HEK293 (cell line): ENCODE measurements around the gene TRAF7.
A peak's percentile ranks its signal among the peaks of the same experiment; 100 is the strongest.

Source experiments
- BCL11B ChIP-seq: fragments of 450-650 bp; formaldehyde crosslinking; IDR thresholded peaks from 2 replicates; pipeline ENCODE4 v1.5.1; 2016; ENCODE audit warnings: low read depth, missing biosample characterization, missing genetic modification characterization
- GLIS2 ChIP-seq: fragments of 450-650 bp; formaldehyde crosslinking; IDR thresholded peaks from 2 replicates; pipeline ENCODE4 v1.5.1; 2016; ENCODE audit warnings: missing biosample characterization, missing genetic modification characterization
- KLF8 ChIP-seq: fragments of 450-650 bp; formaldehyde crosslinking; IDR thresholded peaks from 2 replicates; pipeline ENCODE4 v1.5.1; 2016; ENCODE audit warnings: missing biosample characterization, missing genetic modification characterization
- MEIS1 ChIP-seq: sonication (generic); formaldehyde crosslinking; IDR thresholded peaks from 2 replicates; pipeline ENCODE4 v1.8.1; 2022; ENCODE audit warnings: missing genetic modification reagents, mild to moderate bottlenecking, borderline replicate concordance
- PRDM1 ChIP-seq: fragments of 450-650 bp; formaldehyde crosslinking; IDR thresholded peaks from 2 replicates; pipeline ENCODE4; 2016; ENCODE audit warnings: missing biosample characterization, missing genetic modification characterization
- REPIN1 ChIP-seq: fragments of 450-650 bp; formaldehyde crosslinking; IDR thresholded peaks from 2 replicates; pipeline ENCODE4 v1.5.1; 2017; ENCODE audit warnings: missing biosample characterization, missing genetic modification characterization, low read depth
- ZFHX2 ChIP-seq: fragments of 450-650 bp; formaldehyde crosslinking; conservative IDR thresholded peaks from 2 replicates; pipeline ENCODE4 v1.5.1; 2016; ENCODE audit warnings: missing biosample characterization, missing genetic modification characterization
- ZNF16 ChIP-seq: fragments of 450-650 bp; formaldehyde crosslinking; IDR thresholded peaks from 2 replicates; pipeline ENCODE4 v1.5.1; 2016; ENCODE audit warnings: low read depth, missing biosample characterization, missing genetic modification characterization
- ZNF2 ChIP-seq: fragments of 450-650 bp; formaldehyde crosslinking; IDR thresholded peaks from 2 replicates; pipeline ENCODE4 v1.5.1; 2016; ENCODE audit warnings: missing biosample characterization, missing genetic modification characterization
- ZNF324 ChIP-seq: fragments of 450-650 bp; formaldehyde crosslinking; IDR thresholded peaks from 2 replicates; pipeline ENCODE4 v1.5.1; 2016; ENCODE audit warnings: missing biosample characterization, missing genetic modification characterization
- ZNF404 ChIP-seq: fragments of 450-650 bp; formaldehyde crosslinking; IDR thresholded peaks from 2 replicates; pipeline ENCODE4 v1.5.1; 2017; ENCODE audit warnings: missing biosample characterization, missing genetic modification characterization
- ZNF518A ChIP-seq: fragments of 450-650 bp; formaldehyde crosslinking; conservative IDR thresholded peaks from 2 replicates; pipeline ENCODE4 v1.5.1; 2016; ENCODE audit warnings: low read depth, missing biosample characterization, missing genetic modification characterization
- ZNF529 ChIP-seq: fragments of 450-650 bp; formaldehyde crosslinking; IDR thresholded peaks from 2 replicates; pipeline ENCODE4 v1.5.1; 2017; ENCODE audit warnings: missing genetic modification characterization, missing biosample characterization; ENCODE audit not compliant: insufficient replicate concordance
- ZNF560 ChIP-seq: fragments of 450-650 bp; formaldehyde crosslinking; IDR thresholded peaks from 2 replicates; pipeline ENCODE4 v1.5.1; 2017; ENCODE audit warnings: missing biosample characterization, missing genetic modification characterization, borderline replicate concordance
- ZNF658 ChIP-seq: fragments of 450-650 bp; formaldehyde crosslinking; IDR thresholded peaks from 2 replicates; pipeline ENCODE4; 2016; ENCODE audit warnings: missing biosample characterization, missing genetic modification characterization
- ZNF670 ChIP-seq: fragments of 450-650 bp; formaldehyde crosslinking; IDR thresholded peaks from 2 replicates; pipeline ENCODE4 v1.5.1; 2016; ENCODE audit warnings: missing biosample characterization, missing genetic modification characterization, low read depth
- ZNF791 ChIP-seq: fragments of 450-650 bp; formaldehyde crosslinking; IDR thresholded peaks from 2 replicates; pipeline ENCODE4 v1.5.1; 2016; ENCODE audit warnings: missing biosample characterization, missing genetic modification characterization
- ZSCAN16 ChIP-seq: fragments of 450-650 bp; formaldehyde crosslinking; IDR thresholded peaks from 2 replicates; pipeline ENCODE4 v1.5.1; 2016; ENCODE audit warnings: missing biosample characterization, missing genetic modification characterization
- TF ChIP-seq, protein P1 (sequence below): fragments of 450-650 bp; formaldehyde crosslinking; IDR thresholded peaks from 2 replicates; pipeline ENCODE4 v1.5.1; 2016; ENCODE audit warnings: missing biosample characterization, missing genetic modification characterization
- TF ChIP-seq, protein P2 (sequence below): fragments of 450-650 bp; formaldehyde crosslinking; IDR thresholded peaks from 2 replicates; pipeline ENCODE4 v1.5.0; 2017; ENCODE audit warnings: missing biosample characterization, missing genetic modification characterization, borderline replicate concordance
- TF ChIP-seq, protein P3 (sequence below): fragments of 450-650 bp; formaldehyde crosslinking; IDR thresholded peaks from 2 replicates; pipeline ENCODE4 v1.5.1; 2016; ENCODE audit warnings: missing biosample characterization, missing genetic modification characterization
- TF ChIP-seq, protein P4 (sequence below): sonication (generic); formaldehyde crosslinking; IDR thresholded peaks from 2 replicates; pipeline ENCODE4 v1.8.1; 2022; ENCODE audit warnings: mild to moderate bottlenecking, moderate library complexity, missing genetic modification reagents

TRAF7 gene

GRCh38 chr16:2150418-2151187 lies 5.0 kb upstream of the TRAF7 start (continued):
- TF ChIP-seq ZFHX2 (tag by site-specific recombination) (no peak), ZNF404 (no peak), BCL11B (tag by site-specific recombination) (no peak), ZNF560 (tag by site-specific recombination) (no peak), ZNF670 (tag by site-specific recombination) (no peak), PRDM1 (tag by site-specific recombination) (no peak), ZSCAN16 (no peak), ZNF529 (no peak), ZNF2 (tag by site-specific recombination) (no peak), ZNF791 (tag by site-specific recombination) (no peak), ZNF324 (tag by site-specific recombination) (no peak), REPIN1 (no peak), MEIS1 (CRISPR knock-in tag) (no peak), GLIS2 (tag by site-specific recombination) (peak; percentile 39; the same call in 1 of the 2 replicates), ZNF16 (tag by site-specific recombination) (no peak), ZNF658 (tag by site-specific recombination) (no peak), ZNF518A (tag by site-specific recombination) (no peak), KLF8 (peak; percentile 13; the same call in 1 of the 2 replicates)
- TF ChIP-seq, protein P1, sequence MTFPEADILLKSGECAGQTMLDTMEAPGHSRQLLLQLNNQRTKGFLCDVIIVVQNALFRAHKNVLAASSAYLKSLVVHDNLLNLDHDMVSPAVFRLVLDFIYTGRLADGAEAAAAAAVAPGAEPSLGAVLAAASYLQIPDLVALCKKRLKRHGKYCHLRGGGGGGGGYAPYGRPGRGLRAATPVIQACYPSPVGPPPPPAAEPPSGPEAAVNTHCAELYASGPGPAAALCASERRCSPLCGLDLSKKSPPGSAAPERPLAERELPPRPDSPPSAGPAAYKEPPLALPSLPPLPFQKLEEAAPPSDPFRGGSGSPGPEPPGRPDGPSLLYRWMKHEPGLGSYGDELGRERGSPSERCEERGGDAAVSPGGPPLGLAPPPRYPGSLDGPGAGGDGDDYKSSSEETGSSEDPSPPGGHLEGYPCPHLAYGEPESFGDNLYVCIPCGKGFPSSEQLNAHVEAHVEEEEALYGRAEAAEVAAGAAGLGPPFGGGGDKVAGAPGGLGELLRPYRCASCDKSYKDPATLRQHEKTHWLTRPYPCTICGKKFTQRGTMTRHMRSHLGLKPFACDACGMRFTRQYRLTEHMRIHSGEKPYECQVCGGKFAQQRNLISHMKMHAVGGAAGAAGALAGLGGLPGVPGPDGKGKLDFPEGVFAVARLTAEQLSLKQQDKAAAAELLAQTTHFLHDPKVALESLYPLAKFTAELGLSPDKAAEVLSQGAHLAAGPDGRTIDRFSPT, result peak; percentile 74
- TF ChIP-seq, protein P2, sequence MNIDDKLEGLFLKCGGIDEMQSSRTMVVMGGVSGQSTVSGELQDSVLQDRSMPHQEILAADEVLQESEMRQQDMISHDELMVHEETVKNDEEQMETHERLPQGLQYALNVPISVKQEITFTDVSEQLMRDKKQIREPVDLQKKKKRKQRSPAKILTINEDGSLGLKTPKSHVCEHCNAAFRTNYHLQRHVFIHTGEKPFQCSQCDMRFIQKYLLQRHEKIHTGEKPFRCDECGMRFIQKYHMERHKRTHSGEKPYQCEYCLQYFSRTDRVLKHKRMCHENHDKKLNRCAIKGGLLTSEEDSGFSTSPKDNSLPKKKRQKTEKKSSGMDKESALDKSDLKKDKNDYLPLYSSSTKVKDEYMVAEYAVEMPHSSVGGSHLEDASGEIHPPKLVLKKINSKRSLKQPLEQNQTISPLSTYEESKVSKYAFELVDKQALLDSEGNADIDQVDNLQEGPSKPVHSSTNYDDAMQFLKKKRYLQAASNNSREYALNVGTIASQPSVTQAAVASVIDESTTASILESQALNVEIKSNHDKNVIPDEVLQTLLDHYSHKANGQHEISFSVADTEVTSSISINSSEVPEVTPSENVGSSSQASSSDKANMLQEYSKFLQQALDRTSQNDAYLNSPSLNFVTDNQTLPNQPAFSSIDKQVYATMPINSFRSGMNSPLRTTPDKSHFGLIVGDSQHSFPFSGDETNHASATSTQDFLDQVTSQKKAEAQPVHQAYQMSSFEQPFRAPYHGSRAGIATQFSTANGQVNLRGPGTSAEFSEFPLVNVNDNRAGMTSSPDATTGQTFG (tag by site-specific recombination), result no peak
- TF ChIP-seq, protein P3, sequence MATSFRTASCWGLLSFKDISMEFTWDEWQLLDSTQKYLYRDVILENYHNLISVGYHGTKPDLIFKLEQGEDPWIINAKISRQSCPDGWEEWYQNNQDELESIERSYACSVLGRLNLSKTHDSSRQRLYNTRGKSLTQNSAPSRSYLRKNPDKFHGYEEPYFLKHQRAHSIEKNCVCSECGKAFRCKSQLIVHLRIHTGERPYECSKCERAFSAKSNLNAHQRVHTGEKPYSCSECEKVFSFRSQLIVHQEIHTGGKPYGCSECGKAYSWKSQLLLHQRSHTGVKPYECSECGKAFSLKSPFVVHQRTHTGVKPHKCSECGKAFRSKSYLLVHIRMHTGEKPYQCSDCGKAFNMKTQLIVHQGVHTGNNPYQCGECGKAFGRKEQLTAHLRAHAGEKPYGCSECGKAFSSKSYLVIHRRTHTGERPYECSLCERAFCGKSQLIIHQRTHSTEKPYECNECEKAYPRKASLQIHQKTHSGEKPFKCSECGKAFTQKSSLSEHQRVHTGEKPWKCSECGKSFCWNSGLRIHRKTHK (tag by site-specific recombination), result no peak
- TF ChIP-seq, protein P4, sequence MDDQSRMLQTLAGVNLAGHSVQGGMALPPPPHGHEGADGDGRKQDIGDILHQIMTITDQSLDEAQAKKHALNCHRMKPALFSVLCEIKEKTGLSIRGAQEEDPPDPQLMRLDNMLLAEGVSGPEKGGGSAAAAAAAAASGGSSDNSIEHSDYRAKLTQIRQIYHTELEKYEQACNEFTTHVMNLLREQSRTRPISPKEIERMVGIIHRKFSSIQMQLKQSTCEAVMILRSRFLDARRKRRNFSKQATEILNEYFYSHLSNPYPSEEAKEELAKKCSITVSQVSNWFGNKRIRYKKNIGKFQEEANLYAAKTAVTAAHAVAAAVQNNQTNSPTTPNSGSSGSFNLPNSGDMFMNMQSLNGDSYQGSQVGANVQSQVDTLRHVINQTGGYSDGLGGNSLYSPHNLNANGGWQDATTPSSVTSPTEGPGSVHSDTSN, result no peak
